ENCODE measurements around the gene PITX2. TPM values are rescaled to one million over a fixed set of nuclear protein-coding genes. Genes with fewer than 3 reads are reported as not detected.

The PITX2 gene
- total RNA-seq, 1 donor from 2014 or later = 0.26 TPM

- H3K27me3 ChIP-seq (ENCODE audit: control insufficient read depth, insufficient read depth, low read length) = peaks cover 61% of the 10 kb centered on the region
- H3K36me3 ChIP-seq (ENCODE audit: control insufficient read depth, insufficient read depth, low read length) = no peaks in the 10 kb centered on the region
- H3K4me3 ChIP-seq (ENCODE audit: low read depth, low read length) = no peak overlapping the region
- no peak for TF ChIP-seq CTCF (IDR thresholded peaks at IDR 0.05; ENCODE audit: insufficient read depth, low read length, severe bottlenecking)
- DNase-seq (ENCODE audit: low read depth) (no peak), FAIRE-seq (no peak)
Measured at GRCh38 chr4:110612631-110613269, 10.1 kb downstream of the PITX2 start.

- Histone ChIP-seq H3K27me3 (ENCODE audit: control insufficient read depth, insufficient read depth, low read length) (peaks cover 57% of the 10 kb centered on the region), H3K4me3 (ENCODE audit: low read depth, low read length) (no peak overlapping the region), H3K36me3 (ENCODE audit: control insufficient read depth, insufficient read depth, low read length) (no peaks in the 10 kb centered on the region)
- FAIRE-seq (no peak), DNase-seq (ENCODE audit: low read depth) (no peak)
- no peak for TF ChIP-seq CTCF (IDR thresholded peaks at IDR 0.05; ENCODE audit: insufficient read depth, low read length, severe bottlenecking)
Measured at GRCh38 chr4:110611968-110612447, 10.9 kb downstream of the PITX2 start.

- Histone ChIP-seq H3K4me3 (ENCODE audit: low read depth, low read length) (no peak overlapping the region), H3K36me3 (ENCODE audit: control insufficient read depth, insufficient read depth, low read length) (no peaks in the 10 kb centered on the region), H3K27me3 (ENCODE audit: control insufficient read depth, insufficient read depth, low read length) (peaks cover 50% of the 10 kb centered on the region)
- no peak for TF ChIP-seq CTCF (IDR thresholded peaks at IDR 0.05; ENCODE audit: insufficient read depth, low read length, severe bottlenecking)
- DNase-seq (ENCODE audit: low read depth) (no peak), FAIRE-seq (no peak)
Measured at GRCh38 chr4:110610940-110611831, 11.7 kb downstream of the PITX2 start.

- Histone ChIP-seq H3K4me3 (ENCODE audit: low read depth, low read length) (no peak overlapping the region), H3K27me3 (ENCODE audit: control insufficient read depth, insufficient read depth, low read length) (peaks cover 44% of the 10 kb centered on the region), H3K36me3 (ENCODE audit: control insufficient read depth, insufficient read depth, low read length) (no peaks in the 10 kb centered on the region)
- DNase-seq (ENCODE audit: low read depth) (no peak), FAIRE-seq (no peak)
- no peak for TF ChIP-seq CTCF (IDR thresholded peaks at IDR 0.05; ENCODE audit: insufficient read depth, low read length, severe bottlenecking)
Measured at GRCh38 chr4:110610620-110610939, 12.3 kb downstream of the PITX2 start.

- DNase-seq (ENCODE audit: low read depth) = no peak
- Histone ChIP-seq H3K36me3 (ENCODE audit: control insufficient read depth, insufficient read depth, low read length) (no peaks in the 10 kb centered on the region), H3K4me3 (ENCODE audit: low read depth, low read length) (no peak overlapping the region), H3K27me3 (ENCODE audit: control insufficient read depth, insufficient read depth, low read length) (peaks cover 34% of the 10 kb centered on the region)
- peak; percentile 47 for FAIRE-seq
- TF ChIP-seq CTCF (IDR thresholded peaks at IDR 0.05; ENCODE audit: insufficient read depth, low read length, severe bottlenecking) = no peak
Measured at GRCh38 chr4:110609044-110609750, 13.7 kb downstream of the PITX2 start.
